Mesenchymal stem cell (in vitro differentiated cells and primary cell): ENCODE data around the gene SYNE2.
A peak's percentile ranks its signal among the peaks of the same experiment; 100 is the strongest.

Experiments used
- DNase-seq: peaks from one replicate; pipeline ENCODE4 v3.0.0-alpha.2; 2013
- H2AFZ ChIP-seq: one replicate; pipeline ENCODE4 v1.6.1; 2013; ENCODE audit warnings: low read depth, mild to moderate bottlenecking, control low read depth, inconsistent platforms, low read length, moderate library complexity
- H2AK5ac ChIP-seq: 2 replicates; pipeline ENCODE4 v1.6.1; 2013; ENCODE audit warnings: low read length, moderate library complexity, mild to moderate bottlenecking, inconsistent platforms; ENCODE audit not compliant: severe bottlenecking
- H2BK120ac ChIP-seq: one replicate; pipeline ENCODE4 v1.6.1; 2013; ENCODE audit warnings: low read depth, mild to moderate bottlenecking, inconsistent platforms, low read length, moderate library complexity
- H2BK12ac ChIP-seq, 2 experiments: one replicate each; pipeline ENCODE4 v1.6.1; 2013; ENCODE audit warnings: inconsistent platforms in 2 of 2, low read length in 2 of 2, mild to moderate bottlenecking in 2 of 2, moderate library complexity in 2 of 2, control low read depth in 1 of 2
- H2BK15ac ChIP-seq: one replicate; pipeline ENCODE4 v1.6.1; 2013; ENCODE audit warnings: mild to moderate bottlenecking, low read depth, inconsistent platforms; ENCODE audit not compliant: poor library complexity, severe bottlenecking
- H2BK5ac ChIP-seq: 2 replicates; pipeline ENCODE4 v1.6.1; 2013; ENCODE audit warnings: low read depth, mild to moderate bottlenecking, low read length, control low read depth, inconsistent platforms; ENCODE audit not compliant: poor library complexity, severe bottlenecking
- H3K14ac ChIP-seq, 2 experiments: one replicate each; pipeline ENCODE4 v1.6.1; 2013; ENCODE audit warnings: inconsistent platforms in 2 of 2, low read length in 2 of 2, control low read depth in 1 of 2, mild to moderate bottlenecking in 1 of 2, moderate library complexity in 1 of 2
- H3K18ac ChIP-seq, 2 experiments: one replicate each; pipeline ENCODE4 v1.6.1; 2013; ENCODE audit warnings: inconsistent platforms in 2 of 2, low read length in 2 of 2, control low read depth in 1 of 2, low read depth in 1 of 2, mild to moderate bottlenecking in 1 of 2
- H3K23ac ChIP-seq, 2 experiments: one replicate each; pipeline ENCODE4 v1.6.1; 2013; ENCODE audit warnings: inconsistent platforms in 2 of 2, low read length in 2 of 2, mild to moderate bottlenecking in 2 of 2, moderate library complexity in 2 of 2, control low read depth in 1 of 2
- H3K27ac ChIP-seq: 2 replicates; pipeline ENCODE4 v1.5.1; 2013; ENCODE audit warnings: mild to moderate bottlenecking, moderate library complexity, low read length, control low read depth, inconsistent platforms; ENCODE audit not compliant: poor library complexity, severe bottlenecking
- H3K27me3 ChIP-seq, 2 experiments: 2 replicates each; pipeline versions ENCODE4 v1.6.1 to v1.7.0; 2013; ENCODE audit warnings: low read length in 2 of 2, mild to moderate bottlenecking in 2 of 2, moderate library complexity in 2 of 2, control low read depth in 1 of 2, inconsistent platforms in 1 of 2; ENCODE audit not compliant: control insufficient read depth in 1 of 2, insufficient read depth in 1 of 2
- H3K36me3 ChIP-seq, 2 experiments: 2 replicates each; pipeline versions ENCODE4 v1.6.1 to v1.7.0; 2013; ENCODE audit warnings: low read length in 2 of 2, control low read depth in 1 of 2, inconsistent platforms in 1 of 2, low read depth in 1 of 2, mild to moderate bottlenecking in 1 of 2; ENCODE audit not compliant: insufficient read depth in 2 of 2, control insufficient read depth in 1 of 2
- H3K4ac ChIP-seq, 2 experiments: one replicate each; pipeline ENCODE4 v1.6.1; 2013; ENCODE audit warnings: inconsistent platforms in 2 of 2, low read length in 2 of 2, mild to moderate bottlenecking in 2 of 2, moderate library complexity in 2 of 2, control low read depth in 1 of 2, low read depth in 1 of 2
- H3K4me1 ChIP-seq: 2 replicates; pipeline ENCODE4 v1.6.1; 2013; ENCODE audit warnings: low read depth, low read length, control low read depth; ENCODE audit not compliant: control insufficient read depth, insufficient read depth
- H3K4me2 ChIP-seq: 2 replicates; pipeline ENCODE4 v1.6.1; 2013; ENCODE audit warnings: low read length, mild to moderate bottlenecking, inconsistent platforms; ENCODE audit not compliant: poor library complexity, severe bottlenecking
- H3K4me3 ChIP-seq, 2 experiments: 2 replicates each; pipeline versions ENCODE4 v1.5.1 to v1.7.0; 2013; ENCODE audit warnings: low read length in 2 of 2, mild to moderate bottlenecking in 2 of 2, control low read depth in 1 of 2, low read depth in 1 of 2; ENCODE audit not compliant: insufficient read depth in 1 of 2
- H3K79me1 ChIP-seq: replicated peaks from 2 replicates; pipeline ENCODE4 v1.6.1; 2013; ENCODE audit warnings: mild to moderate bottlenecking, control low read depth, low read length, inconsistent platforms; ENCODE audit not compliant: poor library complexity, severe bottlenecking
- H3K9ac ChIP-seq: 2 replicates; pipeline ENCODE4 v1.7.0; 2013; ENCODE audit warnings: mild to moderate bottlenecking, low read length, moderate library complexity
- H3K9me3 ChIP-seq: 2 replicates; pipeline ENCODE4 v1.7.0; 2013; ENCODE audit warnings: mild to moderate bottlenecking, low read length; ENCODE audit not compliant: control insufficient read depth
- H4K8ac ChIP-seq: one replicate; pipeline ENCODE4 v1.6.1; 2013; ENCODE audit warnings: inconsistent platforms, mild to moderate bottlenecking, low read length, moderate library complexity
- H4K91ac ChIP-seq: one replicate; pipeline ENCODE4 v1.6.1; 2013; ENCODE audit warnings: mild to moderate bottlenecking, low read length, inconsistent platforms
- WGBS: methylation state at CpG from one replicate; pipeline ENCODE4 v1.1.7; 2013; ENCODE audit warnings: mixed read lengths; 5-methylcytosine and 5-hydroxymethylcytosine counted together

Gene SYNE2

DNA sequence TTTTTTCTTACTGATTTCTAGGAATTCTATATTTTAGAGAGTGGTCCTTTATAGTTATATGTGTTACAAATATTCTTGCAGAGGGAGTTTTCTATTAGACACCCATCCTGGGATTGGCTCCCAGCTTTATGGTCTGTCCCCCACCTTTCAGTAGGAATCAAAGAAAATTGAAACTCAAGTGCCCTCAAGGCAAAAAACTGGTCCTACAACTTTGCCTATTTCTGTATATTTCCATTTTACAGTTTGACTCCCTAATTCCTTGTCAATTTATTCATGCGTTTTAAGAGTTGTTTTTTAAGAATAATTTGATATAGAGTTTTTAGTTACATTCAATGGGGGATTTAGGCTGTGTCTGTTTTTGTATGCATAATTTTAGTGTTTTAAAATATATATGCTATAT is 208.9 kb downstream of the SYNE2 start:
- H2BK12ac ChIP-seq: no peak overlapping the region
- H4K8ac ChIP-seq: no peak overlapping the region
- no peak overlapping the region for H3K9ac ChIP-seq
- no peak overlapping the region for H4K91ac ChIP-seq
- H2AFZ ChIP-seq: no peak overlapping the region
- peaks cover 4% of the 10 kb centered on the region for H3K79me1 ChIP-seq
- H3K4me2 ChIP-seq: no peak overlapping the region
- H3K4ac ChIP-seq: no peak overlapping the region
- no peak overlapping the region for H2BK15ac ChIP-seq
- H3K4me1 ChIP-seq: peaks cover 6% of the 10 kb centered on the region
- no peak overlapping the region for H3K4me3 ChIP-seq
- no peak overlapping the region for H3K23ac ChIP-seq
- no peaks in the 10 kb centered on the region for H3K27me3 ChIP-seq
- H3K27ac ChIP-seq: no peak overlapping the region
- H2AK5ac ChIP-seq: no peak overlapping the region
- no peaks in the 10 kb centered on the region for H3K9me3 ChIP-seq
- no peak overlapping the region for H2BK120ac ChIP-seq
- peaks cover 3 to 7% of the 10 kb centered on the region in 2 experiments for H3K36me3 ChIP-seq
- H3K14ac ChIP-seq: no peak overlapping the region
- WGBS: no CpG with 5 or more reads among the region's 1 CpG
- H2BK5ac ChIP-seq: no peak overlapping the region
- no peak overlapping the region for H3K18ac ChIP-seq
- DNase-seq: no peak

DNA sequence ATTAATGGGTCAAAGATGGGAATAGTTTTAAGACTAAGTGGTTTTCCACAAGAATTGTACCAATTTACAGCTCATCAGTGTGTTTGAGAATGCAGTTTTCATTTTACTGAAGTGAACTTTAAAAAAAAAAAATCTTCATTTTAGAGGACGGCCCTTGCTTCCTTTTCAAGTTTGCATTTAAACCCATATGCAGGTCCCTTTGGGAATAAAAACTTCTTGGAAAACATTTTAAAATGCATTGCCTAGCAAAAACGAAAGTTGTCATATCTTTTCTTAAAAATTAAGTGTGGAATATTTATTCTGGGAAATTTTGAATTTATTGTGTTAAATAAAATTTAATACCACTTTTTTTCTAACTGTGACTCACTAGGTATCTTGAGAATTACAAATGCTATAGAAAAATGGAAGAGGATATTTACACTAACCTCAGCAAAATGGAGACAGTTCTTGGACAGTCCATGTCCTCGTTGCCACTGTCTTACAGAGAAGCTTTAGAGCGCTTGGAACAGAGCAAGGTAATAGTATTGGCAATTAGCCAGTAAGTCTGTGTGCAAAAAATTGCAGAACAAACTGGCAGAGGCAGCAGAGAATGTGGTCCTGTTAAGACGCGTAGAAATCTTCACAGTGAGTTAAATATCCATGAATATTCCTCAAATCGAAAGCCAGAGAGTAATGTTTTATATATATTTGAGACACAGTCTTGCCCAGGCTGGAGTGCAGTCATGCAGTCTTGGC is 209.7 kb downstream of the SYNE2 start:
- DNase-seq: no peak
- H3K4me3 ChIP-seq: no peak overlapping the region
- H3K9ac ChIP-seq: no peak overlapping the region
- H3K4ac ChIP-seq: no peak overlapping the region
- no peaks in the 10 kb centered on the region for H3K27me3 ChIP-seq
- no peak overlapping the region for H3K18ac ChIP-seq
- H4K8ac ChIP-seq: no peak overlapping the region
- no peak overlapping the region for H3K14ac ChIP-seq
- no peaks in the 10 kb centered on the region for H3K9me3 ChIP-seq
- H4K91ac ChIP-seq: no peak overlapping the region
- H3K36me3 ChIP-seq: peaks cover 3 to 7% of the 10 kb centered on the region in 2 experiments
- H2BK120ac ChIP-seq: no peak overlapping the region
- no peak overlapping the region for H2BK12ac ChIP-seq
- H2AK5ac ChIP-seq: no peak overlapping the region
- no peak overlapping the region for H3K27ac ChIP-seq
- no peak overlapping the region for H2BK5ac ChIP-seq
- H3K4me2 ChIP-seq: no peak overlapping the region
- no peak overlapping the region for H2AFZ ChIP-seq
- no peak overlapping the region for H3K23ac ChIP-seq
- WGBS: 93% methylated on average over 5 of the region's 7 CpGs
- no peak overlapping the region for H2BK15ac ChIP-seq
- H3K79me1 ChIP-seq: peaks cover 4% of the 10 kb centered on the region
- peaks cover 6% of the 10 kb centered on the region for H3K4me1 ChIP-seq

GRCh38 chr14:64064447-64064846 is 211.6 kb downstream of the SYNE2 start:
- Histone ChIP-seq H3K27ac (no peak overlapping the region), H3K36me3 (peaks cover 3 to 9% of the 10 kb centered on the region in 2 experiments), H2AK5ac (no peak overlapping the region), H3K14ac (no peak overlapping the region), H3K9me3 (no peaks in the 10 kb centered on the region), H2AFZ (no peak overlapping the region), H4K91ac (no peak overlapping the region), H2BK5ac (no peak overlapping the region), H3K4me1 (peaks cover 8% of the 10 kb centered on the region), H3K23ac (no peak overlapping the region), H3K4ac (no peak overlapping the region), H3K79me1 (peaks cover 4% of the 10 kb centered on the region), H4K8ac (no peak overlapping the region), H3K27me3 (no peaks in the 10 kb centered on the region), H3K4me3 (no peak overlapping the region), H3K4me2 (no peak overlapping the region), H2BK12ac (no peak overlapping the region), H2BK120ac (no peak overlapping the region), H3K18ac (no peak overlapping the region), H2BK15ac (no peak overlapping the region), H3K9ac (no peak overlapping the region)
- no peak for DNase-seq
- no CpG with 5 or more reads among the region's 2 CpGs for WGBS

- DNase-seq: peak; percentile 32
- Histone ChIP-seq H3K4me2 (no peak overlapping the region), H3K14ac (no peak overlapping the region), H2BK12ac (no peak overlapping the region), H3K9ac (no peak overlapping the region), H3K4ac (no peak overlapping the region), H3K36me3 (peaks cover 0 to 13% of the 10 kb centered on the region in 2 experiments), H3K9me3 (no peaks in the 10 kb centered on the region), H3K4me3 (no peak overlapping the region), H4K91ac (no peak overlapping the region), H2BK5ac (no peak overlapping the region), H2BK120ac (no peak overlapping the region), H3K27ac (no peak overlapping the region), H3K23ac (no peak overlapping the region), H3K27me3 (no peaks in the 10 kb centered on the region), H3K4me1 (peaks cover 7% of the 10 kb centered on the region), H2AK5ac (peak overlapping the region; percentile 31), H3K79me1 (peaks cover 4% of the 10 kb centered on the region), H2BK15ac (no peak overlapping the region), H4K8ac (no peak overlapping the region), H3K18ac (no peak overlapping the region), H2AFZ (no peak overlapping the region)
- 90% methylated on average over 5 of the region's 5 CpGs for WGBS
Measured at GRCh38 chr14:64069634-64070359, 217.0 kb downstream of the SYNE2 start.
